CD4-positive, alpha-beta T cell treated with Interleukin-4 for 1 hour (primary cell): ENCODE results near the gene PRKX.
"Not testable (repeated sequence)": the region's sequence is repeated elsewhere in the genome, so short reads cannot be mapped to it uniquely, and the experiment has no call there.

Experiments used
- DNase-seq, 2 donors: peaks; one replicate each; pipeline ENCODE4 v3.0.0-alpha.2; 2020 to 2022

Gene PRKX

DNA sequence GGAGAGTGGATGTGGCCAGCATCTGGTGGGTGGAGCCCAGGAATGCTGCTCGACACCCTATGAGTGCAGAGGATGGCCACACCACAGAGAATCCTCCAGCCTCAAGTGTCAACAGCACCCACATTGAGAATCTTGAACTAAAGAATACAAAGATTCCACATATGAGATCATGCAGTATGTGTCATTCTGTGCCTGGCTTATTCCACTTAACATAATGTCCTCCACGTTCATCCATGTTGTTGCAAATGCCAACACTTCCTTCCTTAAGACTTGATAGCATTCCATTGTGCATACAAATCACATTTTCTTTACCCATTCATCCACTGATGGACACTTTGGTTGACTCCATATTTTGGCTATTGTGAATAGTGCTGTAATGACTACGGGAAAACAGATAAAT lies 145.8 kb downstream of the PRKX start:
- DNase-seq, result no peak

GRCh38 chrX:3563451-3563850 lies 150.0 kb downstream of the PRKX start:
- DNase-seq, result no peak

GRCh38 chrX:3560010-3560409 lies 153.4 kb downstream of the PRKX start:
- not testable (repeated sequence) for DNase-seq
